Keratinocyte (primary cell): ENCODE data around the gene CUBN. TPM values are rescaled to one million over a fixed set of nuclear protein-coding genes. Genes with fewer than 3 reads are reported as not detected.

Source experiments
- DNase-seq: peaks from one replicate; pipeline ENCODE4 v3.0.0-alpha.2; 2011; ENCODE audit warnings: low read depth, missing footprints, low spot score
- FAIRE-seq: peaks from 2 replicates; lab custom pipeline; 2011; peaks lifted over from hg19 to GRCh38; lab: Jason Lieb, UNC
- H2AFZ ChIP-seq: 2 replicates; pipeline ENCODE4 v1.6.0; 2012; ENCODE audit warnings: low read length, control low read depth, inconsistent platforms; ENCODE audit not compliant: control insufficient read depth
- H3K27ac ChIP-seq: 2 replicates; pipeline ENCODE4 v1.5.1; 2011; ENCODE audit warnings: low read length; ENCODE audit not compliant: control insufficient read depth, insufficient read depth
- H3K27me3 ChIP-seq: 3 replicates; pipeline ENCODE4 v1.6.0; 2011; ENCODE audit warnings: low read length; ENCODE audit not compliant: control insufficient read depth, insufficient read depth; ENCODE audit errors: extremely low read depth
- H3K36me3 ChIP-seq, 2 experiments: 2 replicates in 1 of 2; 3 replicates in 1 of 2; pipeline ENCODE4 v1.5.1; 2011; ENCODE audit warnings: low read length in 2 of 2, mild to moderate bottlenecking in 1 of 2; ENCODE audit not compliant: control insufficient read depth in 2 of 2, insufficient read depth in 2 of 2; ENCODE audit errors: extremely low read depth in 1 of 2
- H3K4me1 ChIP-seq: 3 replicates; pipeline ENCODE4 v1.5.1; 2011; ENCODE audit warnings: low read length; ENCODE audit not compliant: control insufficient read depth, insufficient read depth; ENCODE audit errors: extremely low read depth
- H3K4me2 ChIP-seq: 3 replicates; pipeline ENCODE4 v1.6.0; 2011; ENCODE audit warnings: low read depth, low read length; ENCODE audit not compliant: control insufficient read depth, insufficient read depth; ENCODE audit errors: extremely low read depth
- H3K4me3 ChIP-seq, 3 experiments: fragments of 200-600 bp in 1 of 3; sonication (generic) in 1 of 3; 2 replicates in 2 of 3; 3 replicates in 1 of 3; pipeline ENCODE4 v1.5.1; 2011 to 2016; ENCODE audit warnings: low read length in 3 of 3, mild to moderate bottlenecking in 3 of 3, control low read depth in 2 of 3, inconsistent platforms in 1 of 3, low read depth in 1 of 3, mixed read lengths in 1 of 3, mixed run types in 1 of 3, moderate library complexity in 1 of 3; ENCODE audit not compliant: control insufficient read depth in 2 of 3, insufficient read depth in 2 of 3; ENCODE audit errors: extremely low read depth in 1 of 3
- H3K79me2 ChIP-seq: 2 replicates; pipeline ENCODE4 v1.6.0; 2012; ENCODE audit warnings: low read length; ENCODE audit not compliant: control insufficient read depth, insufficient read depth
- H3K9ac ChIP-seq: 3 replicates; pipeline ENCODE4 v1.6.0; 2011; ENCODE audit warnings: low read length; ENCODE audit not compliant: control insufficient read depth, insufficient read depth; ENCODE audit errors: extremely low read depth
- H3K9me1 ChIP-seq: 3 replicates; pipeline ENCODE4 v1.6.0; 2011; ENCODE audit warnings: low read length; ENCODE audit not compliant: control insufficient read depth, insufficient read depth; ENCODE audit errors: extremely low read depth
- H3K9me3 ChIP-seq: 2 replicates; pipeline ENCODE4 v1.5.1; 2012; ENCODE audit warnings: low read depth, low read length; ENCODE audit not compliant: control insufficient read depth
- H4K20me1 ChIP-seq: 3 replicates; pipeline ENCODE4 v1.6.0; 2011; ENCODE audit warnings: low read length; ENCODE audit not compliant: control insufficient read depth, insufficient read depth; ENCODE audit errors: extremely low read depth
- CTCF ChIP-seq, 3 experiments: IDR thresholded peaks in 1 of 3; conservative IDR thresholded peaks in 1 of 3; optimal IDR thresholded peaks in 1 of 3; 2 replicates in 2 of 3; 3 replicates in 1 of 3; pipeline versions ENCODE3 to v1.5.1; 2011; ENCODE audit warnings: low read length in 3 of 3, mild to moderate bottlenecking in 3 of 3, moderate library complexity in 2 of 3, control low read depth in 1 of 3, inconsistent platforms in 1 of 3; ENCODE audit not compliant: insufficient read depth in 2 of 3; ENCODE audit errors: extremely low read depth in 1 of 3
- EZH2 ChIP-seq: IDR thresholded peaks from one replicate; pipeline ENCODE4 v1.6.1; 2012; ENCODE audit warnings: inconsistent platforms, mild to moderate bottlenecking, low read length, moderate library complexity
- dilution Hi-C: fragments of 300-500 bp; cut with MboI; formaldehyde crosslinking; loops from one replicate; pipeline ENCODE4 v1.7.0; 2020; ENCODE audit warnings: low sequenced_read_pairs; ENCODE audit not compliant: extremely low pct_ligation_motif_present
- polyA plus RNA-seq, 5 experiments: library from polyadenylated mRNA; depleted of rRNA in 3 of 5; stranded (reverse) in 3 of 5; stranded (forward) in 1 of 5; unstranded in 1 of 5; fragments of >200 nt; gene quantifications; 1 replicate in 1 of 5; 2 replicates in 3 of 5; 3 replicates in 1 of 5; pipeline versions ENCODE4 v1.2.1 to v1.2.3, GENCODE V29; 2011 to 2012; ENCODE audit warnings: missing spikeins in 2 of 5, low read depth in 1 of 5, low replicate concordance in 1 of 5

The CUBN gene
- polyA plus RNA-seq, 1 donor (not counting 4 experiments of a cell fraction or from before 2014, with no cell fraction given), result 0.07 TPM

GRCh38 chr10:16867990-16868389 is 261.6 kb downstream of the CUBN start:
- H3K9ac ChIP-seq, result no peak overlapping the region
- dilution Hi-C loops, result no loop called here

GRCh38 chr10:16867556-16867955 is 262.1 kb downstream of the CUBN start:
- FAIRE-seq (no peak), DNase-seq (no peak)
- Histone ChIP-seq H2AFZ (no peak overlapping the region), H3K4me3 (no peak overlapping the region), H3K9me3 (no peaks in the 10 kb centered on the region), H3K36me3 (no peaks in the 10 kb centered on the region), H4K20me1 (no peaks in the 10 kb centered on the region), H3K4me1 (peaks cover 5% of the 10 kb centered on the region), H3K4me2 (no peak overlapping the region), H3K27ac (no peak overlapping the region), H3K9ac (no peak overlapping the region), H3K9me1 (no peaks in the 10 kb centered on the region), H3K79me2 (no peaks in the 10 kb centered on the region), H3K27me3 (no peaks in the 10 kb centered on the region)
- no peak for TF ChIP-seq EZH2
- no peak for TF ChIP-seq CTCF (optimal IDR thresholded peaks at IDR 0.05 in 1 of 3, IDR thresholded peaks at IDR 0.05 in 1 of 3, conservative IDR thresholded peaks at IDR 0.05 in 1 of 3; ENCODE audit: extremely low read depth in 1 of 3, insufficient read depth in 2 of 3, low read length in 3 of 3)
- dilution Hi-C loops, result no loop called here

More at GRCh38 chr10:16867990-16868389, 261.6 kb downstream of the CUBN start:
- no peaks in the 10 kb centered on the region for H3K79me2 ChIP-seq
- no peaks in the 10 kb centered on the region for H3K9me3 ChIP-seq
- H3K4me1 ChIP-seq, result peaks cover 5% of the 10 kb centered on the region
- H4K20me1 ChIP-seq, result no peaks in the 10 kb centered on the region
- FAIRE-seq, result no peak
- H3K4me3 ChIP-seq, result no peak overlapping the region
- no peak overlapping the region for H3K4me2 ChIP-seq
- H3K27ac ChIP-seq, result no peak overlapping the region
- H3K9me1 ChIP-seq, result no peaks in the 10 kb centered on the region
- H3K27me3 ChIP-seq, result no peaks in the 10 kb centered on the region
- no peak for TF ChIP-seq CTCF (optimal IDR thresholded peaks at IDR 0.05 in 1 of 3, IDR thresholded peaks at IDR 0.05 in 1 of 3, conservative IDR thresholded peaks at IDR 0.05 in 1 of 3; ENCODE audit: extremely low read depth in 1 of 3, insufficient read depth in 2 of 3, low read length in 3 of 3)
- TF ChIP-seq EZH2, result no peak
- H2AFZ ChIP-seq, result no peak overlapping the region
- no peak for DNase-seq
- no peaks in the 10 kb centered on the region for H3K36me3 ChIP-seq
